Motor neuron (in vitro differentiated cells): ENCODE measurements around the gene SLC9A5. TPM values are rescaled to one million over a fixed set of nuclear protein-coding genes. Genes with fewer than 3 reads are reported as not detected.

ENCODE experiments used
- ATAC-seq, 8 experiments: fragments of 200-7000 bp; cut with Tn5 transposase; replicated peaks in 6 of 8; 2 replicates each; pipeline ENCODE4 v1.8.0; 2021; ENCODE audit warnings: mild to moderate bottlenecking in 8 of 8, moderate library complexity in 8 of 8
- H3K27ac ChIP-seq, 2 donors: fragments of 250-450 bp; sonication (Bioruptor Pico); 2 replicates each; pipeline ENCODE4 v1.9.0; 2021; ENCODE audit warnings: antibody characterized with exemption in 2 of 2, mild to moderate bottlenecking in 2 of 2, moderate library complexity in 1 of 2
- H3K4me1 ChIP-seq, 2 donors: fragments of 250-450 bp; sonication (Bioruptor Pico); replicated peaks in 1 of 2; 2 replicates each; pipeline ENCODE4 v1.6.1; 2021; ENCODE audit warnings: antibody characterized with exemption in 2 of 2, mild to moderate bottlenecking in 2 of 2, moderate library complexity in 1 of 2
- H3K4me3 ChIP-seq, 5 donors: fragments of 250-450 bp; sonication (Bioruptor Pico); 2 replicates each; pipeline ENCODE4 v1.9.0; 2021; ENCODE audit warnings: antibody characterized with exemption in 5 of 5, mild to moderate bottlenecking in 5 of 5, moderate library complexity in 4 of 5
- WGBS, 10 experiments: fragments of 450-650 bp; shearing (Covaris generic); methylation state at CpG; one replicate each; pipeline ENCODE4 v1.0.0; 2022; 5-methylcytosine and 5-hydroxymethylcytosine counted together
- in situ Hi-C, 9 experiments: fragments of 400-800 bp; cut with MboI; loops; one replicate each; pipeline ENCODE4 v1.15.0; 2021; ENCODE audit warnings: low sequenced_read_pairs in 9 of 9, low pct_unique_long_range_greater_than_20kb in 2 of 9; ENCODE audit not compliant: unreplicated experiment in 9 of 9
- total RNA-seq, 8 experiments: library from RNA; unstranded; fragments of 300-600 nt; gene quantifications; 2 replicates each; pipeline versions ENCODE4 v1.2.3 to v1.2.4, GENCODE V29; 2022

The SLC9A5 gene
- total RNA-seq, 8 experiments from 2014 or later, result 0.92 to 2.4 (median 1.4) TPM

DNA sequence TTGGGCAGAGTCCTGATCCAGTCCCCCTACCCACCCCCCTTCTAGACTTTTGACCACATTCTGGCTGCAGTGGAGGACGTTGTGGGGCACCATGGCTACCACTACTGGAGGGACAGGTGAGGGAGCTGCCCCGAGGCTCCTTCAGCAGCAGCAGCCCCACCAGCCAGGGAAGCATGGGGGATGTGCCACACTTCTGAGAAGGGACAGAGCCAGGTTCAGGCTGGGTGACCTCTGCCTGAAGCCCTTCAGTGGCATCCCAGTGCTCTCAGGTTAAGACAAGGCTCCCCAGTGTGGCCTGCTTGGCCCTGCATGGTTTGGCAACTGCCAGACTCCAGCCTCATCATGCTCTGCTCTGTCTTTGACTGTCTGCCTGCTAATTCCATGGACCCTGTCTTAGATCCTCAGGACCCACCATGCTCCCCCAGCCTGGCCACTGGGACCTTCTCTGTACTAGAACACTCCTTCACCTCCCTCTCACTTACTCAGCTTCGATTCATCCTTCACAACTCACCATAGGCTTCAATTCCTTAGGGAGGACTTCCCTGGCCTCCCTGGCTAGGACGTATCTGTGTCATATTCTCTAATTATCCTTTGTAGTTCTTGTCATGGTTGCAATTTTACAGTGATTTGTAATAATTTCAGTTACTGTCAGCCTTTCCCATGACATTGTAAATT, 8.8 kb downstream of the SLC9A5 start:
- no peak overlapping the region for H3K4me3 ChIP-seq
- in situ Hi-C loops, result loop anchor here in 2 of 9 experiments (25.0 kb wide), 1 partner anchor 155 kb away; the partner anchor contains the start of gene ZDHHC1 (in 2 of the 2)
- H3K4me1 ChIP-seq, result peaks cover 0 to 4% of the 10 kb centered on the region in 2 donors
- WGBS, 10 experiments, result 0 to 100% (median 73%) methylated on average over 1 to 3 of the region's 4 CpGs; no CpG with 5 or more reads in 3 of the 10 experiments
- no peak overlapping the region for H3K27ac ChIP-seq
- peak in 1 of 8 experiments; percentile 31 for ATAC-seq

DNA sequence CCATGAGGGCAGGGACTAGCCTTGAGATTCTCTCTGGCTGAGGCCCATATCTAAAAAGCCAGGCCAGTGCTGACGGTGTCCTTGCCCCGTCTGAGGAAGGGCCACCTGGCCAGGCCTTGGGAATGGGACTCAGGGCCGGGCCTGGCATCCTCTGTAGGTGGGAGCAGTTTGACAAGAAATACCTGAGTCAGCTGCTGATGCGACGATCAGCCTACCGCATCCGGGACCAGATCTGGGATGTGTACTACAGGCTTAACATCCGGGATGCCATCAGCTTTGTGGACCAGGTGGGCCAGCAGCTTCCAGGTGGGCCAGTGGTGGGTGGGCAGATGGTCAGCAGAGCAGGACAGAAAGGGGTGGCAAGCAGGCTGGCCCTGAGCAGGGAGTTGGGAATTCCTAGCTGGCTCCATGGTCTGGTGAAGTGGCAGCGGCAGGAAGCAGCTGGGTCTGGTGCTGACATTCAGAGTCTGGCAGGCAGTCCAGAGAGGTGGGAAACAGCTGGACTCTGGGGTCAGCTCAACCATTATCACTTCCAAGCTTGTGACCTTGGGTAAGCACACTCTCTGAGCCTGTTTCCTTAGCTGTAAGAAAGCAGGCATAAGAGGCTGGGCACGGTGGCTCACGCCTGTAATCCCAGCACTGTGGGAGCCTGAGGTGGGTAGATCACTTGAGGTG, 9.5 kb downstream of the SLC9A5 start:
- peaks cover 0 to 4% of the 10 kb centered on the region in 2 donors for H3K4me1 ChIP-seq
- in situ Hi-C loops, result loop anchor here in 2 of 9 experiments (25.0 kb wide), 1 partner anchor 154 kb away; the partner anchor contains the start of gene ZDHHC1 (in 2 of the 2)
- H3K4me3 ChIP-seq, result no peak overlapping the region
- no peak for ATAC-seq
- 40 to 100% (median 72%) methylated on average over 1 to 5 of the region's 11 CpGs; no CpG with 5 or more reads in 5 of the 10 experiments for WGBS, 10 experiments
- H3K27ac ChIP-seq, result no peak overlapping the region

DNA sequence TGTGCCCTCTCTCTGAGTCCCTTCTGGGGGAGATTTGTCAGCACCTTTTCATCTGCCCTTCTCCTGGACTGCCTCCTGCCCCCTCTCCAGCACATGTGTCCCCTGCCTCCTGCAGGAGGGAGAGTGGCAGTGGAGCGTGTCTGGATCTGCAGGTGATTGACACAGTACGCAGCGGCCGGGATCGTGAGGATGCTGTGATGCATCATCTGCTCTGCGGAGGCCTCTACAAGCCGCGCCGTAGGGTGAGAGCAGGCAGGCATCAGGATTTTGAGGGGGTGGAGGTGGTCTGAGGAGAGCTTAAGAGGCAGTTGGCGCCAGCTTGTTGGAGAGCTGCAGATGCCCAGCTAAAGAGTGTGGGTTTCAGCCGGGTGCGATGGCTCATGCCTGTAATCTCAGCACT, 10.9 kb downstream of the SLC9A5 start:
- in situ Hi-C loops, result loop anchor here in 2 of 9 experiments (25.0 kb wide), 1 partner anchor 153 kb away; the partner anchor contains the start of gene ZDHHC1 (in 2 of the 2)
- WGBS, 10 experiments, result 80 to 100% (median 93%) methylated on average over 1 to 10 of the region's 12 CpGs; no CpG with 5 or more reads in 6 of the 10 experiments
- ATAC-seq, result no peak

DNA sequence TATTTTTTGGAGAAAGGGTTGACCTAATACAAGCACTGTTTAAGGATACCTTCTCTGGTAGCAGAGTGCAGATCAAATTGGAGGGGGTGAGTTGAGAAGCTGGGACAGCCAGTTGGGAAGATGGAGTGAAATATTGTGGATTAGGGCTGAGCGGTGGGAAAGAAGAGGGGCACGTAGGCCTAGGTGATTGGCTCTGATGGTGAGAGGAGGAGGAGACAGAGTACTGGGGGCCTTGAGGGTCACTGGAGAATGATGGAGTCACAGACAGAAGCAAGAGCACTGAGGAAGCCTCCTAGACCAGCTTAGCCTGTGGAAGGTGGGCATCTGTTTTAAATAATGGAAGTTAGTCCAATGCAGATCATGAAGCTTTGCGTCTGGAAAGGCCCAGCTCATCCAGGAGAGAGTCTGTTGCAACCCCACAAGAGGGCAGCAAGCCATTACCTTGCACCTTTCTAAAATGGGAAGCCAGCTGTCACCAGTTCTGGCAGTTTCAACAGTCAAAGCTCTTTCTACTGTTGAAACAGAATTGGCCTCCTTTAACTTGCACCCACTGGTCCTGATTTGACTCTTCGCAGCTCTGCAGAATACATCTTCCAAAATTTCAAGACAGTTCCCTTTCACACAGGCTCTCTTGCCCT, 11.8 kb downstream of the SLC9A5 start:
- no peak overlapping the region for H3K27ac ChIP-seq
- 59 to 94% (median 67%) methylated on average over 1 to 4 of the region's 4 CpGs; no CpG with 5 or more reads in 1 of the 10 experiments for WGBS, 10 experiments
- ATAC-seq, result peak; percentile 59 to 89 (median 78)
- no peak overlapping the region for H3K4me3 ChIP-seq
- in situ Hi-C loops, result loop anchor here in 2 of 9 experiments (25.0 kb wide), 1 partner anchor 152 kb away; the partner anchor contains the start of gene ZDHHC1 (in 2 of the 2)
- peaks cover 0 to 4% of the 10 kb centered on the region in 2 donors for H3K4me1 ChIP-seq

More for the DNA sequence above, 10.9 kb downstream of the SLC9A5 start:
- H3K4me1 ChIP-seq, result peaks cover 0 to 4% of the 10 kb centered on the region in 2 donors
- H3K27ac ChIP-seq, result no peak overlapping the region
- H3K4me3 ChIP-seq, result no peak overlapping the region

DNA sequence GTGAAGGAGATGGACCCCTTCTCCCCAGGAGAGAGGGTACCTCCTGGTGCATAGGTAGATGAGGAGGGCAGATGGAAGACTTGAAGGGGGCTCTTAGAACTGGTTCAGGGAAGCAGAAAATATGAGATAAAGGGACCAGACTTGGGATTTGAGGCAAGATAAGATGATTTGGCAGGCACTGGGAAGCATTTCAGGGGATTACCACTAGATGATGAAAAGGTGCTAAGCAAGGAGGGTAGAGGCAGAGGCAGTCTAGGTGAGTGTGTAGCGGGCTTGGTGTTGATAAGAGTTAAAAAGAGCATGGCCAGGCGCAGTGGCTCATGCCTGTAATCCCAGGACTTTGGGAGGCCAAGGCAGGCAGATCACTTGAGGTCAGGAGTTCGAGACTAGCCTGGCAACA, 14.4 kb downstream of the SLC9A5 start:
- no peak for ATAC-seq
- peaks cover 0 to 4% of the 10 kb centered on the region in 2 donors for H3K4me1 ChIP-seq
- no peak overlapping the region for H3K4me3 ChIP-seq
- WGBS, 10 experiments, result 55 to 100% (median 80%) methylated on average over 1 to 3 of the region's 3 CpGs; no CpG with 5 or more reads in 3 of the 10 experiments
- no peak overlapping the region for H3K27ac ChIP-seq
- in situ Hi-C loops, result loop anchor here in 2 of 9 experiments (25.0 kb wide), 1 partner anchor 149 kb away; the partner anchor contains the start of gene ZDHHC1 (in 2 of the 2)

GRCh38 chr16:67264277-67264676, 15.5 kb downstream of the SLC9A5 start:
- WGBS, 10 experiments, result 77 to 95% (median 87%) methylated on average over 4 to 5 of the region's 9 CpGs; no CpG with 5 or more reads in 7 of the 10 experiments
- no peak overlapping the region for H3K27ac ChIP-seq
- in situ Hi-C loops, result loop anchor here in 2 of 9 experiments (25.0 kb wide), 1 partner anchor 148 kb away; the partner anchor contains the start of gene ZDHHC1 (in 2 of the 2)
- no peak overlapping the region for H3K4me3 ChIP-seq
- H3K4me1 ChIP-seq, result peaks cover 0 to 4% of the 10 kb centered on the region in 2 donors
- peak in 1 of 8 experiments; percentile 35 for ATAC-seq

GRCh38 chr16:67264866-67265265, 16.1 kb downstream of the SLC9A5 start:
- 83 to 100% (median 100%) methylated on average over 1 to 2 of the region's 5 CpGs; no CpG with 5 or more reads in 4 of the 10 experiments for WGBS, 10 experiments
- in situ Hi-C loops, result loop anchor here in 2 of 9 experiments (25.0 kb wide), 1 partner anchor 147 kb away; the partner anchor contains the start of gene ZDHHC1 (in 2 of the 2)
- no peak overlapping the region for H3K4me3 ChIP-seq
- no peak overlapping the region for H3K27ac ChIP-seq
- H3K4me1 ChIP-seq, result peaks cover 0 to 4% of the 10 kb centered on the region in 2 donors
- ATAC-seq, result no peak

DNA sequence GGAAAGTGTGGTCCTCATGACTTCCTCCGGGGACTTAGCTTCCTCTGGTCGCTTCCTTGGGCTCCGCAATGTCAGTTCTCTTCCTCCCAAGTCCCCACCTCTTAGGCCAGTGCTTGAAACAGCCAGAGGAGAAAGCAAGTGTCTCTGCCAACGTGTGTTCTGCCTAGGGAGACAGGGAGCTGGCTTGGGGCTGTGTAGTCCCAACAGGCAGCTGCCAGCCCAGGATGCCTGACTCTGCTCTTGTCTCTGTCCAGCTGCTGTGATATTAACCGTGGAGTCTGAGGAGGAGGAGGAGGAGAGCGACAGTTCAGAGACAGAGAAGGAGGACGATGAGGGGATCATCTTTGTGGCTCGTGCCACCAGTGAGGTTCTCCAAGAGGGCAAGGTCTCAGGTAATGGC, 17.1 kb downstream of the SLC9A5 start:
- no peak for ATAC-seq
- Histone ChIP-seq H3K4me3 (no peak overlapping the region), H3K4me1 (peaks cover 0 to 3% of the 10 kb centered on the region in 2 donors), H3K27ac (no peak overlapping the region)
- 43 to 100% (median 65%) methylated on average over 2 to 8 of the region's 8 CpGs; no CpG with 5 or more reads in 3 of the 10 experiments for WGBS, 10 experiments
- in situ Hi-C loops, result loop anchor here in 2 of 9 experiments (25.0 kb wide), 1 partner anchor 146 kb away; the partner anchor contains the start of gene ZDHHC1 (in 2 of the 2)

- in situ Hi-C loops, result loop anchor here in 2 of 9 experiments (25.0 kb wide), 1 partner anchor 144 kb away; the partner anchor contains the start of gene ZDHHC1 (in 2 of the 2)
- H3K4me1 ChIP-seq, result no peaks in the 10 kb centered on the region
- ATAC-seq, result peak in 2 of 8 experiments; percentile 98
- H3K27ac ChIP-seq, result no peak overlapping the region
- WGBS, 10 experiments, result 50 to 89% (median 82%) methylated on average over 2 to 5 of the region's 5 CpGs; no CpG with 5 or more reads in 3 of the 10 experiments
- no peak overlapping the region for H3K4me3 ChIP-seq
Observed at GRCh38 chr16:67268136-67268579, 19.4 kb downstream of the SLC9A5 start.

- in situ Hi-C loops, result loop anchor here in 2 of 9 experiments (25.0 kb wide), 1 partner anchor 143 kb away; the partner anchor contains the start of gene ZDHHC1 (in 2 of the 2)
- no peaks in the 10 kb centered on the region for H3K4me1 ChIP-seq
- ATAC-seq, result peak in 2 of 8 experiments; percentile 12 to 55
- 20 to 67% (median 60%) methylated on average over 1 to 2 of the region's 5 CpGs; no CpG with 5 or more reads in 5 of the 10 experiments for WGBS, 10 experiments
- H3K27ac ChIP-seq, result no peak overlapping the region
- H3K4me3 ChIP-seq, result no peak overlapping the region
Observed at GRCh38 chr16:67269766-67270165, 21.0 kb downstream of the SLC9A5 start.

DNA sequence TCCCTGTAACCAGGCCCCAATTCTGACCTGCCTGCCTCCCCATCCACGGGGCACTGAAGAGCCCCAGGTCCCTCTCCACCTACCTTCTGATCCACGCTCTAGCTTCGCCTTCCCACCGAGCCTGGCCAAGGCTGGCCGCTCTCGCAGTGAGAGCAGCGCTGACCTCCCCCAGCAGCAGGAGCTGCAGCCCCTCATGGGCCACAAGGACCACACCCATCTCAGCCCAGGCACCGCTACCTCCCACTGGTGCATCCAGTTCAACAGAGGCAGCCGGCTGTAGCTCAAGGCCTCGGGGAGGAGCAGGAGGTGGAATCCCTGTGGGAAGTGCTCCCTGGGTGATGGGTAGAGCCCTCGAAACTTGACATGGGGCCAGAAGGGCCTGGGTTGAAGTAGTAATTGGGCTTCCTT, 22.2 kb downstream of the SLC9A5 start:
- H3K27ac ChIP-seq, result no peak overlapping the region
- in situ Hi-C loops, result loop anchor here in 2 of 9 experiments (25.0 kb wide), 1 partner anchor 141 kb away; the partner anchor contains the start of gene ZDHHC1 (in 2 of the 2)
- H3K4me3 ChIP-seq, result no peak overlapping the region
- WGBS, 10 experiments, result 78 to 100% (median 100%) methylated on average over 1 to 4 of the region's 11 CpGs; no CpG with 5 or more reads in 5 of the 10 experiments
- no peaks in the 10 kb centered on the region for H3K4me1 ChIP-seq
- ATAC-seq, result no peak

GRCh38 chr16:67271446-67271845, 22.7 kb downstream of the SLC9A5 start:
- no peaks in the 10 kb centered on the region for H3K4me1 ChIP-seq
- in situ Hi-C loops, result loop anchor here in 2 of 9 experiments (25.0 kb wide), 1 partner anchor 141 kb away; the partner anchor contains the start of gene ZDHHC1 (in 2 of the 2)
- WGBS, 10 experiments, result 40 to 100% (median 85%) methylated on average over 1 to 4 of the region's 4 CpGs; no CpG with 5 or more reads in 7 of the 10 experiments
- H3K27ac ChIP-seq, result no peak overlapping the region
- H3K4me3 ChIP-seq, result no peak overlapping the region
- no peak for ATAC-seq
